HL-60/S4 treated with retinoic acid at 250 ng/mL for 4 days and 3 days (cell line): ENCODE measurements around the gene F8A1.
"Not testable (repeated sequence)": the region's sequence is repeated elsewhere in the genome, so short reads cannot be mapped to it uniquely, and the experiment has no call there.

Experiments used
- in situ Hi-C: fragments of 300-500 bp; cut with MboI; formaldehyde crosslinking; loops from 2 replicates; pipeline ENCODE4 v1.7.0; 2022; ENCODE audit warnings: low sequenced_read_pairs

The F8A1 gene

DNA sequence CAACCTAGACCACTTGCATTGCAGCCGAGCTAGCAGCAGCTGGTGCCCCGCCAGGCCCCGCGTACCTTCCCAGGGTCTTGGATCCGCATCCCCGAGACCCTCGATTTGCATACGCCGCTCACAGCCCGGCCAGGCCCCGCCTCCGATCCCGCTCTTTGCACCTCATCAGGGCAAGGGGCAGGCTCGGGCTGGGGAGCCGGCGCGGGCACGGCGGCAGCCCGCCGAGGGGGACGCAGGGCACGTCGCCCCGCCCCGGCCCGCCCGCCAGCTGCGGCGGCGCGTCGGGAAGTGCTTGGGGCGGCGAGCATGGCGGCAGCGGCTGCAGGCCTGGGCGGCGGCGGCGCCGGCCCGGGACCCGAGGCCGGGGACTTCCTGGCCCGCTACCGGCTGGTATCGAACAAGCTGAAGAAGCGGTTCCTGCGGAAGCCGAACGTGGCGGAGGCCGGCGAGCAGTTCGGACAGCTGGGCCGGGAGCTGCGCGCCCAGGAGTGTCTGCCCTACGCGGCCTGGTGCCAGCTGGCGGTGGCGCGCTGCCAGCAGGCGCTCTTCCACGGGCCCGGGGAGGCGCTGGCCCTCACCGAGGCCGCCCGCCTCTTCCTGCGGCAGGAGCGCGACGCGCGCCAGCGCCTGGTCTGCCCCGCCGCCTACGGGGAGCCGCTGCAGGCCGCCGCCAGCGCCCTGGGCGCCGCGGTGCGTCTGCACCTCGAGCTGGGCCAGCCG is at the start of gene F8A1:
TSS of gene F8A1 (plus strand) at position 287 of the 720 bp plus-strand sequence. CDS start at position 307, 20 bp downstream.
- in situ Hi-C loops = not testable (repeated sequence)

DNA sequence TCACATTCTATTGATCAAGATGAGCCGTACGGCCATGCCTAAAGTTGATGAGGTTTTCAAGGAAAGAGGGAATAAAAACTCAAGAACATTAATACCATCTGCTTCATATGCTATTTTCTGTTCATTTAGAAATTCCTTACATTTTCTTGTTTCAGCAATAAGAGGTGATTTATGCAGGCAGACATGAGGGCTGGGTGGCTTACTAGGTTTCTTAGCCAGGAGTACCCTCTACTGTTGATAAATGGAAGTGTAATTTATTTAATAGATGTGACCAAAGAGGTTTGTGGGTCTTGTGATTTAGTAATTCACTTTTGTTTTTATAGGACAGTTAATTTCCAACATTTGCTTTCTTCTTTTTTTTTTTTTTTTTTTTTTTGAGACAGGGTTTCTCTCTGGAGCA is 45.3 kb upstream of the F8A1 start:
- in situ Hi-C loops = no loop called here

DNA sequence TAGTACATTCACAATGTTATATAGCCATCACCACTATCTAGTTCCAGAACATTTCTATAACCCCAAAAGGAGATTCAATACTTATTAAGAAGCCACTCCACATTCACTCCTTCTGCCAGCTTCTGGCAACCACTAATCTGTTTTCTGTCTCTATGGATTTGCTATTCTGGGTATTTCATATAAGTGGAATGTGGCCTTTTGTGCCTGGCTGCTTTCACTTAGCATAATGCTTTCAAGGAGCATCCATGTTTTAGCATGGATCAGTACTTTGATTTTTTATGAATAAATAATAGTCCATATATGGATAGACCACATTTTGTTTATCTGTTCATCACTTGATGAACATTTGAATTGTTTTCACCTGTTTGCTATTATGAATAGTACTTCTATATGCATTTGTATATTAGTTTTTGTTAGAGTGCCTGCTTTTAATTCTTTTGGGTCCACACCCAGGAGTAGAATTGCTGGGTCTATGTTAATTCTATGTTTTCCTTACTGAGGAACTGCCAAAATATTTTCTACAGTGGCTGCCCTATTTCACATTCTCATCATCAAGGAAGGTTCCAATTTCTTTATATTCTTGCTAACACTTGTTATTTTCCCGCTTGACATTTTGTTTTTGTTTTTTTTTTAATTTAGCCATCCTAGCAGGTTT is 35.1 kb upstream of the F8A1 start:
- in situ Hi-C loops = no loop called here

- in situ Hi-C loops = no loop called here
These were observed 30.9 kb upstream of the F8A1 start for GRCh38 chrX:154855256-154855655.

DNA sequence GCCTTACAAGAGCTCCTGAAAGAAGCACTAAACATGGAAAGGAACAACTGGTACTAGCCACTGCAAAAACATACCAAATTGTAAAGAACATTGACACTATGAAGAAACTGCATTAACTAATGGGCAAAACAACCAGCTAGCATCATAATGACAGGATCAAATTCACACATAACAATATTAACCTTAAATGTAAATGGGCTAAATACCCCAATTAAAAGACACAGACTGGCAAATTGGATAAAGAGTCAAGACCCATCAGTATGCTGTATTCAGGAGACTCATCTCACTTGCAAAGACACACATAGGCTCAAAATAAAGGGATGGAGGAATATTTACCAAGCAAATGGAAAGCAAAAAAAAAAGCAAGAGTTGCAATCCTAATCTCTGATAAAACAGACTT is 17.6 kb upstream of the F8A1 start:
- in situ Hi-C loops = not testable (repeated sequence)

- in situ Hi-C loops = no loop called here
These were observed 12.8 kb upstream of the F8A1 start for GRCh38 chrX:154873329-154873728.

GRCh38 chrX:154884069-154884468 is 2.1 kb upstream of the F8A1 start:
- in situ Hi-C loops = not testable (repeated sequence)

DNA sequence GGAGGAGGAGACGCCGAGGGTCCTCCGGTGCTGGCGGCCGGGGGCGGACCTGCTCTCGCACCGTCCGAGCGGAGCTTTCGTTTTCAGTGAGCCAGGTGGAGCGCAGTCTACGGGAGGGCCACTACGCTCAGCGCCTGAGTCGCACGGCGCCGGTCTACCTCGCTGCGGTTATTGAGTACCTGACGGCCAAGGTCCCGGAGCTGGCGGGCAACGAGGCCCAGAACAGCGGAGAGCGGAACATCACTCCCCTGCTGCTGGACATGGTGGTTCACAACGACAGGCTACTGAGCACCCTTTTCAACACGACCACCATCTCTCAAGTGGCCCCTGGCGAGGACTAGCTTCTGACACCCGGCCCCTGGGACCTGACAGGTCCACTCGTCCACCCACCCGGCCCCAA is 1.1 kb upstream of the F8A1 start:
- in situ Hi-C loops = not testable (repeated sequence)

GRCh38 chrX:154885549-154885948 is 606 bp upstream of the F8A1 start:
- in situ Hi-C loops = not testable (repeated sequence)

DNA sequence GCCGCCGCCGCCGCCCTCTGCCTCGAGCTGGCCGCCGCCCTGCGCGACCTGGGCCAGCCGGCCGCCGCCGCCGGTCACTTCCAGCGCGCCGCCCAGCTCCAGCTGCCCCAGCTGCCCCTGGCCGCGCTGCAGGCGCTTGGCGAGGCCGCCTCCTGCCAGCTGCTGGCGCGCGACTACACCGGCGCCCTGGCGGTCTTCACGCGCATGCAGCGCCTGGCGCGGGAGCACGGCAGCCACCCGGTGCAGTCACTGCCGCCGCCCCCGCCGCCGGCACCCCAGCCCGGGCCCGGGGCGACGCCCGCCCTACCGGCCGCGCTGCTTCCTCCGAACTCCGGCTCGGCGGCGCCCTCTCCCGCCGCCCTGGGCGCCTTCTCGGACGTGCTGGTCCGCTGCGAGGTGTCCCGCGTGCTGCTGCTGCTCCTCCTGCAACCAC is 650 bp downstream of the F8A1 start:
- in situ Hi-C loops = not testable (repeated sequence)

- in situ Hi-C loops = no loop called here
These were observed 5.0 kb downstream of the F8A1 start for GRCh38 chrX:154890990-154891639.

DNA sequence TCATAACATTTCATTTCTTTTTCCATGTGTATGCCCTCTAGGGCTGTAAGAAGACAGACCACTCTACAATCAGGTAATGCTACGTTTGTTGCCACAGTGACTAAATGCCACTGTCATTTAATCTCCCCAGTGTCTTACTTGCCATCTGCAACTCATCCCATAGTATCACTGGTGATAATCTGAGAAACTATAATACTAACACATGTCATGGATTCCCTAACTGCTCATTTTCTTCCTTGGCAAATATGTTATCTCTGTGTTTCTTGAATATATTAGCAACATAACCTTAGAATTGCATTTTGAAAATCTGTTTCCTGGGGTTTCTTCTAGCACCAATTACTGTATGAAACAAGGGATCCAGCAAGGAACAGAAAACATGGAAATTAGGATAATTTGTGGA is 6.1 kb downstream of the F8A1 start:
- in situ Hi-C loops = no loop called here

DNA sequence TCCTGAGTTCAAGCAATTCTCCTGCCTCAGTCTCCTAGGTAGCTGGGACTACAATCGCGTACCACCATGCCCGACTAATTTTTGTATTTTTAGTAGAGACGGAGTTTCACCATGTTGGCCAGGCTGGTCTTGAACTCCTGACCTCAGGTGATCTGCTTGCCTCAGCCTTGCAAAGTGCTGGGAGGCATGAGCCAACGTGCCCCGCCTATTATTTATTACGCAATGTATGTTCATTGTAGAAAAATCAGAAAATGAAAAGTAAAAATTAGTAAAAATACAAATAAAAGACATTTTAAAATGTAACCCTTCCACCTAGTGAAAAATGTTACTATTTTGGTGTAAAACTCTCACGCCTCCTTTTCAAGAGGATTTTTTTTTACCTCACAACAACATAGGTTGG is 14.2 kb downstream of the F8A1 start:
- in situ Hi-C loops = no loop called here

- in situ Hi-C loops = no loop called here
These were observed 16.3 kb downstream of the F8A1 start for GRCh38 chrX:154902408-154902807.

- in situ Hi-C loops = no loop called here
These were observed 22.7 kb downstream of the F8A1 start for GRCh38 chrX:154908821-154909220.

DNA sequence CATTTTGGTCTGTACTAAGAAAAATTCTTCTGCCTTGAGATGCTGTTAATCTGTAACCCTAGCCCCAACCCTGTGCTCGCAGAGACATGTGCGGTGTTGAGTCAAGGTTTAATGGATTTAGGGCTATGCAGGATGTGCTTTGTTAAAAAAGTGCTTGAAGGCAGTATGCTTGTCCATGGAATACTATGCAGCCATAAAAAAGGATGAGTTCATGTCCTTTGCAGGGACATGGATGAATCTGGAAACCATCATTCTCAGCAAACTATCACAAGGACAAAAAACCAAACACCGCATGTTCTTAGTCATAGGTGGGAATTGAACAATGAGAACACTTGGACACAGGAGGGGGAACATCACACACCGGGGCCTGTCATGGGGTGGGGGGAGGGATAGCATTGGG is 23.9 kb downstream of the F8A1 start:
- in situ Hi-C loops = not testable (repeated sequence)

- in situ Hi-C loops = not testable (repeated sequence)
These were observed 24.4 kb downstream of the F8A1 start for GRCh38 chrX:154910528-154910927.

- in situ Hi-C loops = no loop called here
These were observed 27.9 kb downstream of the F8A1 start for GRCh38 chrX:154914052-154914451.

DNA sequence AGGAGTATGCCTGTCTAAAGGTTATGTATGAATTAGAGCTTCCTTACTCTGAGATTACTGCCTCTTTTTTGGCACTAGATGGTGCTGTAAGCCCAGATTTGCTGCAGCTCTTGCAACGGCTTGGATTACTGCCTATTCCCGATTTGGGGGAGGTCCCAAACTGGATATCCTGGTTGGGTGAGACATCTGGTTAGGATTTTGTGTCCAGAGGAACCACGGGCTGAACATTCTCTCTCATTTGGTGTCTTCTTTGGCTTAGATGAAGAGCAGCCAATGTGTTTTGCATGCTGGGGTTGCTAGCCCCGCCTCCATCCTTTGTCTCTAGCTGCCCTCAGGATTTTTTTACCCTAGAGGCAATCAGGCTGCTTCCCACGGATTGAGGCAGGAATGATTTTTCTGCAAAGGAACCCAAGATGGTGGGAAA is 31.9 kb downstream of the F8A1 start:
- in situ Hi-C loops = no loop called here

DNA sequence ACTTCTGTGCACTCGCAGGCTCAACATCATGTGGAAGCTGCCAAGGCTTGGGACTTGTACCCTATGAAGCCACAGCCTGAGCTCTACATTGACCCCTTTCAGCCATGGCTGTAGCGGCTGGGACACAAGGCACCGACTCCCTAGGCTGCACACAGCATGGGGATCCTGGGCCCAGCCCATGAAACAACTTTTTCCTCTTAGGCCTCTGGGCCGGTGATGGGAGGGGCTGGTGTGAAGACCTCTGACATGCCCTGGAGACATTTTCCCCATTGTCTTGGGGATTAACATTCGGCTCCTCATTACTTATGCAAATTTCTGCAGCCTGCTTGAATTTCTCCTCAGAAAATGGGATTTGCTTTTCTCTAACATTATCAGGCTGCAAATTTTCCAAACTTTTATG is 38.6 kb downstream of the F8A1 start:
- in situ Hi-C loops = not testable (repeated sequence)
